H9 (cell line): ENCODE results near the gene TDRD7. TPM values are rescaled to one million over a fixed set of nuclear protein-coding genes. Genes with fewer than 3 reads are reported as not detected.

Source experiments
- DNase-seq: peaks from one replicate; pipeline ENCODE4 v3.0.0-alpha.2; 2017
- H2AFZ ChIP-seq: one replicate; pipeline ENCODE4 v1.6.1; 2013; ENCODE audit warnings: mild to moderate bottlenecking, low read length, control low read depth, moderate library complexity
- H2AK5ac ChIP-seq: 2 replicates; pipeline ENCODE4 v1.6.1; 2013; ENCODE audit warnings: low read length, control low read depth, mixed read lengths; ENCODE audit not compliant: insufficient read length
- H2BK120ac ChIP-seq: one replicate; pipeline ENCODE4 v1.6.1; 2013; ENCODE audit warnings: low read depth, mild to moderate bottlenecking, low read length, control low read depth, inconsistent platforms; ENCODE audit not compliant: poor library complexity, severe bottlenecking
- H2BK12ac ChIP-seq: 2 replicates; pipeline ENCODE4 v1.6.1; 2013; ENCODE audit warnings: low read length, control low read depth, mixed read lengths, low read depth; ENCODE audit not compliant: insufficient read length
- H2BK15ac ChIP-seq: 2 replicates; pipeline ENCODE4 v1.6.1; 2013; ENCODE audit warnings: low read depth, low read length, control low read depth
- H2BK20ac ChIP-seq: one replicate; pipeline ENCODE4 v1.6.1; 2013; ENCODE audit warnings: low read depth, mild to moderate bottlenecking, low read length, control low read depth, inconsistent platforms; ENCODE audit not compliant: poor library complexity, severe bottlenecking
- H2BK5ac ChIP-seq: 2 replicates; pipeline ENCODE4 v1.6.1; 2013; ENCODE audit warnings: low read length, control low read depth, mixed read lengths; ENCODE audit not compliant: insufficient read length
- H3K14ac ChIP-seq: 2 replicates; pipeline ENCODE4 v1.6.1; 2013; ENCODE audit warnings: low read length, control low read depth; ENCODE audit not compliant: insufficient read depth
- H3K18ac ChIP-seq: 2 replicates; pipeline ENCODE4 v1.6.1; 2013; ENCODE audit warnings: low read depth, mild to moderate bottlenecking, mixed read lengths, low read length, control low read depth; ENCODE audit not compliant: insufficient read length
- H3K23ac ChIP-seq: 2 replicates; pipeline ENCODE4 v1.6.1; 2013; ENCODE audit warnings: low read length, control low read depth, mixed read lengths, low read depth; ENCODE audit not compliant: insufficient read length
- H3K23me2 ChIP-seq: 2 replicates; pipeline ENCODE4 v1.6.1; 2013; ENCODE audit warnings: low read depth, mild to moderate bottlenecking, mixed read lengths, low read length, control low read depth; ENCODE audit not compliant: insufficient read length, poor library complexity, severe bottlenecking
- H3K27ac ChIP-seq: 2 replicates; pipeline ENCODE4 v1.5.1; 2013; ENCODE audit warnings: low read length, control low read depth, mixed read lengths, low read depth; ENCODE audit not compliant: insufficient read length
- H3K27me3 ChIP-seq: 2 replicates; pipeline ENCODE4 v1.6.1; 2013; ENCODE audit warnings: low read length, control low read depth, inconsistent platforms; ENCODE audit not compliant: insufficient read depth
- H3K4ac ChIP-seq: 2 replicates; pipeline ENCODE4 v1.6.1; 2013; ENCODE audit warnings: low read depth, mild to moderate bottlenecking, control low read depth, inconsistent platforms, low read length, moderate library complexity
- H3K4me1 ChIP-seq: 2 replicates; pipeline ENCODE4 v1.6.1; 2013; ENCODE audit warnings: low read length, control low read depth, inconsistent platforms; ENCODE audit not compliant: insufficient read depth
- H3K4me2 ChIP-seq: 2 replicates; pipeline ENCODE4 v1.6.1; 2013; ENCODE audit warnings: low read length, control low read depth, mixed read lengths; ENCODE audit not compliant: insufficient read length, insufficient read depth
- H3K56ac ChIP-seq: 2 replicates; pipeline ENCODE4 v1.6.1; 2013; ENCODE audit warnings: low read depth, mild to moderate bottlenecking, mixed read lengths, low read length, control low read depth; ENCODE audit not compliant: insufficient read length
- H3K79me1 ChIP-seq: 2 replicates; pipeline ENCODE4 v1.6.1; 2013; ENCODE audit warnings: low read depth, mild to moderate bottlenecking, moderate library complexity, low read length, control low read depth, inconsistent platforms; ENCODE audit not compliant: insufficient read depth, poor library complexity, severe bottlenecking
- H3K79me2 ChIP-seq: 2 replicates; pipeline ENCODE4 v1.6.1; 2013; ENCODE audit warnings: low read length, control low read depth, inconsistent platforms; ENCODE audit not compliant: insufficient read depth
- H3K9ac ChIP-seq: 2 replicates; pipeline ENCODE4 v1.6.1; 2013; ENCODE audit warnings: low read length, control low read depth, mixed read lengths; ENCODE audit not compliant: insufficient read length; ENCODE audit errors: extremely low read depth
- H3K9me3 ChIP-seq: one replicate; pipeline ENCODE4 v1.6.1; 2013; ENCODE audit warnings: low read depth, low read length, inconsistent platforms; ENCODE audit not compliant: control insufficient read depth
- H3T11ph ChIP-seq: one replicate; pipeline ENCODE4 v1.6.1; 2013; ENCODE audit warnings: mild to moderate bottlenecking, low read length, control low read depth, inconsistent platforms
- H4K20me1 ChIP-seq: one replicate; pipeline ENCODE4 v1.6.1; 2013; ENCODE audit not compliant: control insufficient read depth, insufficient read length, insufficient read depth
- H4K5ac ChIP-seq: 2 replicates; pipeline ENCODE4 v1.6.1; 2013; ENCODE audit warnings: low read depth, mild to moderate bottlenecking, mixed read lengths, low read length, control low read depth; ENCODE audit not compliant: insufficient read length
- H4K8ac ChIP-seq: replicated peaks from 2 replicates; pipeline ENCODE4 v1.6.1; 2013; ENCODE audit warnings: low read length, control low read depth, mixed read lengths, low read depth; ENCODE audit not compliant: insufficient read length
- H4K91ac ChIP-seq: 2 replicates; pipeline ENCODE4 v1.6.1; 2013; ENCODE audit warnings: low read depth, mild to moderate bottlenecking, moderate library complexity, mixed read lengths, low read length, control low read depth; ENCODE audit not compliant: insufficient read length
- H3K27ac Mint-ChIP-seq, 3 experiments: 2 replicates in 2 of 3; 3 replicates in 1 of 3; pipeline ENCODE4 v1.8.0; 2020 to 2021; ENCODE audit warnings: mixed read lengths in 3 of 3, mild to moderate bottlenecking in 1 of 3, moderate library complexity in 1 of 3
- H3K27me3 Mint-ChIP-seq: 2 replicates; pipeline ENCODE4 v1.8.0; 2021; ENCODE audit warnings: low read depth, mild to moderate bottlenecking, moderate library complexity, mixed read lengths
- H3K36me3 Mint-ChIP-seq, 3 experiments: 2 replicates in 2 of 3; 3 replicates in 1 of 3; pipeline ENCODE4 v1.8.0; 2020 to 2021; ENCODE audit warnings: low read depth in 3 of 3, mixed read lengths in 3 of 3; ENCODE audit not compliant: insufficient read depth in 1 of 3
- H3K4me1 Mint-ChIP-seq, 2 experiments: 2 replicates each; pipeline ENCODE4 v1.8.0; 2020; ENCODE audit warnings: mixed read lengths in 2 of 2
- H3K4me3 Mint-ChIP-seq, 2 experiments: 2 replicates in 1 of 2; 3 replicates in 1 of 2; pipeline ENCODE4 v1.8.0; 2020 to 2021; ENCODE audit warnings: mild to moderate bottlenecking in 2 of 2, mixed read lengths in 2 of 2, moderate library complexity in 1 of 2
- H3K9me3 Mint-ChIP-seq, 2 experiments: 2 replicates in 1 of 2; 3 replicates in 1 of 2; pipeline ENCODE4 v1.8.0; 2020; ENCODE audit warnings: mild to moderate bottlenecking in 2 of 2, mixed read lengths in 2 of 2, moderate library complexity in 1 of 2
- WGBS: extraction: QIAGEN DNeasy Blood & Tissue Kit; methylation state at CpG from one replicate; pipeline ENCODE4 v1.1.7; 2013; ENCODE audit warnings: missing lambda C conversion rate, low lambda C conversion rate, mixed read lengths; ENCODE audit not compliant: insufficient read length; ENCODE audit errors: extremely low coverage; 5-methylcytosine and 5-hydroxymethylcytosine counted together
- total RNA-seq: library from RNA; stranded (reverse); gene quantifications from 2 replicates; pipeline ENCODE4 v1.2.1, GENCODE V29; 2021
- TF ChIP-seq, protein P1 (sequence below): fragments of 200-600 bp; sonication (generic); conservative IDR thresholded peaks from 3 replicates; pipeline ENCODE4 v1.8.0; 2021; ENCODE audit warnings: antibody characterized with exemption, mild to moderate bottlenecking

TDRD7 gene
- total RNA-seq, 1 experiment from 2014 or later: 5.1 TPM

DNA sequence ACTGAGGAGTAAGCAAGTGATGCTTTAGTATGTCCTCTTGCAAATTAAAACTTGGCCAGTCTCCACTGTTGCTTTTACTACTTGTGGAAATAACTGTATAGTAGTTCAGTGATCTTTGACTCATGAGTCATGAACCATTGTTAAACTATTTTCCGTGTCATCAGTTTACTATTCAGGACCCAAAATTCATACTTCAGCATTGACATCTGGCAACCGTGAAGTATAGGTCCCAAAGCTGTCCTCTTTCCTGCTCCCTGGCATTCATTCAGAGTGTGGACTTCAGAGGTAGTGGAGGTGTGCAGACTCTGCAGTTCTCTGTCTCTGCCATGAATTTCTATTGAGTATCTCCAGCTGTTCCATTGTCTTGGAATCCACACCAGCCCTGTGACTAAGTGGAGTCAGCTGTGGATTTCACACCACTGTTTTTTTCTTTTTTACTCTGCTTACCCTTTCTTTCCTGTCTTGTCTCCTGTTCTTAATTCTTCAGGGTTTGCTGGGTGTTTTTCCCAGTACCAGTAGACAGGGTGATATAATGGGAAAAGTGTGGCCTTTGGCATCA lies 7.5 kb downstream of the TDRD7 start:
- Histone ChIP-seq H2BK5ac (no peak overlapping the region), H2BK20ac (no peak overlapping the region), H2BK120ac (no peak overlapping the region), H4K5ac (no peak overlapping the region), H3K56ac (no peak overlapping the region), H3K79me2 (no peaks in the 10 kb centered on the region), H2AFZ (no peak overlapping the region), H4K91ac (no peak overlapping the region), H2BK15ac (no peak overlapping the region), H3K4me1 (peaks cover 2% of the 10 kb centered on the region; the same call in 1 of the 2 replicates), H3K4ac (no peak overlapping the region), H3K14ac (no peak overlapping the region), H2AK5ac (no peak overlapping the region), H3K23ac (no peak overlapping the region), H3K23me2 (no peaks in the 10 kb centered on the region), H3K27me3 (no peaks in the 10 kb centered on the region), H4K8ac (no peak overlapping the region), H2BK12ac (no peak overlapping the region), H4K20me1 (no peaks in the 10 kb centered on the region), H3K9me3 (no peaks in the 10 kb centered on the region), H3K9ac (no peak overlapping the region), H3T11ph (no peak overlapping the region), H3K18ac (no peak overlapping the region), H3K4me2 (no peak overlapping the region), H3K79me1 (no peaks in the 10 kb centered on the region), H3K27ac (no peak overlapping the region)
- TF ChIP-seq, protein P1, sequence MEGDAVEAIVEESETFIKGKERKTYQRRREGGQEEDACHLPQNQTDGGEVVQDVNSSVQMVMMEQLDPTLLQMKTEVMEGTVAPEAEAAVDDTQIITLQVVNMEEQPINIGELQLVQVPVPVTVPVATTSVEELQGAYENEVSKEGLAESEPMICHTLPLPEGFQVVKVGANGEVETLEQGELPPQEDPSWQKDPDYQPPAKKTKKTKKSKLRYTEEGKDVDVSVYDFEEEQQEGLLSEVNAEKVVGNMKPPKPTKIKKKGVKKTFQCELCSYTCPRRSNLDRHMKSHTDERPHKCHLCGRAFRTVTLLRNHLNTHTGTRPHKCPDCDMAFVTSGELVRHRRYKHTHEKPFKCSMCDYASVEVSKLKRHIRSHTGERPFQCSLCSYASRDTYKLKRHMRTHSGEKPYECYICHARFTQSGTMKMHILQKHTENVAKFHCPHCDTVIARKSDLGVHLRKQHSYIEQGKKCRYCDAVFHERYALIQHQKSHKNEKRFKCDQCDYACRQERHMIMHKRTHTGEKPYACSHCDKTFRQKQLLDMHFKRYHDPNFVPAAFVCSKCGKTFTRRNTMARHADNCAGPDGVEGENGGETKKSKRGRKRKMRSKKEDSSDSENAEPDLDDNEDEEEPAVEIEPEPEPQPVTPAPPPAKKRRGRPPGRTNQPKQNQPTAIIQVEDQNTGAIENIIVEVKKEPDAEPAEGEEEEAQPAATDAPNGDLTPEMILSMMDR: no peak
- Mint-ChIP-seq H3K36me3 (no peaks in the 10 kb centered on the region; a peak in 1 of 7 replicates), H3K9me3 (peaks cover 2 to 8% of the 10 kb centered on the region in 2 experiments; a peak in 1 of 5 replicates), H3K27me3 (peaks cover under 1% of the 10 kb centered on the region; the same call in 1 of the 2 replicates), H3K4me3 (no peak overlapping the region), H3K4me1 (peaks cover 0 to 16% of the 10 kb centered on the region in 2 experiments; a peak in 2 of 4 replicates), H3K27ac (no peak overlapping the region)
- DNase-seq: no peak
- WGBS: no CpG with 5 or more reads among the region's 2 CpGs
